ENCODE data around the gene CD2BP2.

DNA sequence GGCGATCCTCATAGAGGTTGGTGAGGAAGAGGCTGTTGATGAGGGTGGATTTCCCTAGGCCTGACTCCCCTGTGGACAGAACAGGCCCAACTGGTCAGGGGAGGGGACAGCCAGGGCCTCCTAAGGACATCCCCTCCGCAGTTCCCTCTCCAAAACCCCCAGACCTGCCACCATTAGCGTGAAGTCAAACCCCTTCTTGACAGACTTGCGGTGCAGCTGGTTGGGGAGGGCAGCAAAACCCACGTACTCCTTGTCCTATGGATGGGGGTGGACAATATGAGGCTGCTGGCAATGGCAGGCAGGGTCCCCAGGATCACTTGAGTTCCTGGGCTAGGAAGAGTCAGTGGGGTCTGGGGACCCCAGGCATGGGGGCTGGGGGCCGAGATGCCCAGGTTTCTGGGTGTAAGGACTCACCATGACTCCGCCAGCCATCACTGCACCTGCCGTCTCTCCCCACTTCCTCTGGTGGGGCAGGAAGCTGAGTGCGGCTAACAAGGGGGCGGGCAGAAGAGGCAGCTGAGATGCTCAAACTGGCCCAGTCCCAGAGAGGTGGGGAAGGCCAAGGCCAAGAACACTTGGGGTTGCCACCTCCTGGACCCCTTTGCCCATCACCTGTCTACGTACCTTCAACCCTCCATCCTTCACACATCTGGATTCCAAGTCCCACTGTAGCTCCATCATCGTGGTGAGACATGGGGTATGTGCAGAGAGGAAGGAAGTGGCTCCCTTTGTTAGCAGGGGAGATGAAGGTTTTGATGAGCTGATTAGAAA is 27.2 kb upstream of the CD2BP2 start, which contains the start of gene SEPTIN1:
- TF ChIP-seq, protein P1, sequence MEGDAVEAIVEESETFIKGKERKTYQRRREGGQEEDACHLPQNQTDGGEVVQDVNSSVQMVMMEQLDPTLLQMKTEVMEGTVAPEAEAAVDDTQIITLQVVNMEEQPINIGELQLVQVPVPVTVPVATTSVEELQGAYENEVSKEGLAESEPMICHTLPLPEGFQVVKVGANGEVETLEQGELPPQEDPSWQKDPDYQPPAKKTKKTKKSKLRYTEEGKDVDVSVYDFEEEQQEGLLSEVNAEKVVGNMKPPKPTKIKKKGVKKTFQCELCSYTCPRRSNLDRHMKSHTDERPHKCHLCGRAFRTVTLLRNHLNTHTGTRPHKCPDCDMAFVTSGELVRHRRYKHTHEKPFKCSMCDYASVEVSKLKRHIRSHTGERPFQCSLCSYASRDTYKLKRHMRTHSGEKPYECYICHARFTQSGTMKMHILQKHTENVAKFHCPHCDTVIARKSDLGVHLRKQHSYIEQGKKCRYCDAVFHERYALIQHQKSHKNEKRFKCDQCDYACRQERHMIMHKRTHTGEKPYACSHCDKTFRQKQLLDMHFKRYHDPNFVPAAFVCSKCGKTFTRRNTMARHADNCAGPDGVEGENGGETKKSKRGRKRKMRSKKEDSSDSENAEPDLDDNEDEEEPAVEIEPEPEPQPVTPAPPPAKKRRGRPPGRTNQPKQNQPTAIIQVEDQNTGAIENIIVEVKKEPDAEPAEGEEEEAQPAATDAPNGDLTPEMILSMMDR (IDR thresholded peaks at IDR 0.05) = no peak
- TF ChIP-seq POLR2A (IDR thresholded peaks at IDR 0.05) = no peak

All from thyroid gland (tissue), 4 donors.